Prostate gland (tissue), 2 donors: ENCODE data around the gene PDE4D. TPM values are rescaled to one million over a fixed set of nuclear protein-coding genes. Genes with fewer than 3 reads are reported as not detected.

ENCODE experiments used
- DNase-seq: peaks from one replicate; pipeline ENCODE4 v3.0.0-alpha.2; 2019; ENCODE audit warnings: low spot score
- H3K27ac ChIP-seq, 2 donors: fragments of 200-600 bp; sonication (generic); 2 replicates each; pipeline ENCODE4 v1.5.1; 2017 to 2019
- H3K27me3 ChIP-seq: fragments of 200-600 bp; sonication (generic); replicated peaks from 2 replicates; pipeline ENCODE4 v1.5.1; 2019; ENCODE audit not compliant: insufficient read depth
- H3K36me3 ChIP-seq, 2 donors: fragments of 200-600 bp; sonication (generic); 1 replicate in 1 of 2; 2 replicates in 1 of 2; pipeline versions ENCODE4 v1.5.1 to v1.8.1; 2017 to 2019
- H3K4me1 ChIP-seq: fragments of 200-600 bp; sonication (generic); replicated peaks from 2 replicates; pipeline ENCODE4 v1.5.1; 2019
- H3K4me3 ChIP-seq, 2 donors: fragments of 200-600 bp; sonication (generic); 2 replicates each; pipeline ENCODE4 v1.5.1; 2017 to 2019
- H3K9me3 ChIP-seq: fragments of 200-600 bp; sonication (generic); 2 replicates; pipeline ENCODE4 v1.5.1; 2017
- POLR2A ChIP-seq: fragments of 450-650 bp; IDR thresholded peaks from one replicate; pipeline ENCODE4 v1.6.1; 2016; ENCODE audit warnings: antibody characterized with exemption, mild to moderate bottlenecking
- POLR2AphosphoS5 ChIP-seq: sonication (generic); formaldehyde crosslinking; IDR thresholded peaks from one replicate; pipeline ENCODE4 v1.6.1; 2017; ENCODE audit warnings: antibody characterized with exemption
- WGBS: methylation state at CpG from one replicate; pipeline ENCODE4 v1.1.5; 2018; 5-methylcytosine and 5-hydroxymethylcytosine counted together
- intact Hi-C: fragments of 100-400 bp; cut with DNase I; formaldehyde crosslinking; loops from one replicate; pipeline ENCODE4 v1.14.2; 2022
- total RNA-seq, 2 donors: library from RNA; depleted of rRNA; stranded (reverse); fragments of >200 nt; gene quantifications; one replicate each; pipeline ENCODE4 v1.1.0, GENCODE V29; 2016
- TF ChIP-seq, protein P1 (sequence below), 4 experiments: fragments of 200-600 bp in 2 of 4; fragments of 450-650 bp in 2 of 4; sonication (generic) in 2 of 4; IDR thresholded peaks; 1 replicate in 3 of 4; 2 replicates in 1 of 4; pipeline ENCODE4 v1.5.1; 2016 to 2019; ENCODE audit warnings: antibody characterized with exemption in 4 of 4, mild to moderate bottlenecking in 2 of 4, moderate library complexity in 2 of 4

PDE4D gene
- total RNA-seq, 2 donors from 2014 or later = 64.2 to 75.6 TPM

DNA sequence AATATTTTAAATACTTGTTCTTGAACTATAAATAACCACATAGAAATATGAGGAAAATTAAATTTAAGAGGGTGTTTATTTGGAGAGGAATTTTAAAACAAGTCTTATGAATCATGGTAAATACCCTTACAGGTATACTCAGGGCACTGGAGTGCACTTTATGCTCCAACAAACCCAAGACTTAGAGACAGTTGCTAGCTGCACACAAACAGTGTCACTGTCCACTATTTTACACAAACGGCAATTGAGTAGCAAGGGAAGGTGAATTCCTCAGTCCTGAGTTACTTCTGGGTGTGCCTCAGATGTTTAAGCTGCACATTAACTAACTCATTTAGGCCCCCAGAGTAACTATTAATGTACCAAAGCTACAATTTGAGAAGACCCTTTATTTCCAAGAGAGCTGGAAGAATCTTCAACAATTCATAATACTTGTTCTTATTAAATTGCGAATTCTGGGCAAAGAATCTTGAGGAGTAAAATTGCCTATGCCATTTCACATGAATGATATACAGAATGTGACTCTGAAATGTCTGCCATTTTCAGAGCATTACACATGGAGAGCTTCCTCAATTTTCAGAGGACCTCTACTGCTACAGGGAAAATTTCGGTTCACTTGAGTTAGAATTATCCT, 371.2 kb downstream of the PDE4D start:
- no peak for DNase-seq
- WGBS = 56% methylated on average over 3 of the region's 3 CpGs

DNA sequence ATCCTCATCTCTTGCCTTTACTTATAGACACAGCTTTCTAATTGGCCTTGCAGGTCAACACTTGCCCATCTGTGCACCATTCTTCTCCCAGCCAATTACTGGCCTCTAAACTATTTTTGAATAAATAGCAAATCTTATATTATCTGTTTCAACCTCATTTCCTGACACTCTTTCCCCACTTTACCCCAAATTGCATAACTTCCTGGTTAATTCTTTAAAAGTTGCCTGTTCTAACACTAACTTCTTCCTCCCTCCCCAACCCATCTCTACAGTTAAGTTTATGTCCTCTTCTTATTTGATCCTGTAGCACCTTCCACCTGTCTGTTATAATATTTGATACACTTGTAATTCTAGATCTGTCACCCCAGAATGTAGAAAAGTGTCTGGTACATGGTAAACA, 372.1 kb downstream of the PDE4D start:
- TF ChIP-seq, protein P1, sequence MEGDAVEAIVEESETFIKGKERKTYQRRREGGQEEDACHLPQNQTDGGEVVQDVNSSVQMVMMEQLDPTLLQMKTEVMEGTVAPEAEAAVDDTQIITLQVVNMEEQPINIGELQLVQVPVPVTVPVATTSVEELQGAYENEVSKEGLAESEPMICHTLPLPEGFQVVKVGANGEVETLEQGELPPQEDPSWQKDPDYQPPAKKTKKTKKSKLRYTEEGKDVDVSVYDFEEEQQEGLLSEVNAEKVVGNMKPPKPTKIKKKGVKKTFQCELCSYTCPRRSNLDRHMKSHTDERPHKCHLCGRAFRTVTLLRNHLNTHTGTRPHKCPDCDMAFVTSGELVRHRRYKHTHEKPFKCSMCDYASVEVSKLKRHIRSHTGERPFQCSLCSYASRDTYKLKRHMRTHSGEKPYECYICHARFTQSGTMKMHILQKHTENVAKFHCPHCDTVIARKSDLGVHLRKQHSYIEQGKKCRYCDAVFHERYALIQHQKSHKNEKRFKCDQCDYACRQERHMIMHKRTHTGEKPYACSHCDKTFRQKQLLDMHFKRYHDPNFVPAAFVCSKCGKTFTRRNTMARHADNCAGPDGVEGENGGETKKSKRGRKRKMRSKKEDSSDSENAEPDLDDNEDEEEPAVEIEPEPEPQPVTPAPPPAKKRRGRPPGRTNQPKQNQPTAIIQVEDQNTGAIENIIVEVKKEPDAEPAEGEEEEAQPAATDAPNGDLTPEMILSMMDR (IDR thresholded peaks at IDR 0.05) = no peak
- Histone ChIP-seq H3K4me3 (no peak overlapping the region), H3K36me3 (no peaks in the 10 kb centered on the region), H3K27me3 (no peaks in the 10 kb centered on the region), H3K4me1 (no peaks in the 10 kb centered on the region), H3K27ac (no peak overlapping the region), H3K9me3 (no peaks in the 10 kb centered on the region)
- intact Hi-C loops = no loop called here
- no peak for DNase-seq

More for the DNA sequence above, 371.2 kb downstream of the PDE4D start:
- no peaks in the 10 kb centered on the region for H3K9me3 ChIP-seq
- no peak overlapping the region for H3K4me3 ChIP-seq
- no peak for TF ChIP-seq POLR2AphosphoS5
- no peak overlapping the region for H3K27ac ChIP-seq
- intact Hi-C loops = no loop called here
- H3K27me3 ChIP-seq = no peaks in the 10 kb centered on the region
- H3K4me1 ChIP-seq = no peaks in the 10 kb centered on the region
- no peaks in the 10 kb centered on the region for H3K36me3 ChIP-seq

DNA sequence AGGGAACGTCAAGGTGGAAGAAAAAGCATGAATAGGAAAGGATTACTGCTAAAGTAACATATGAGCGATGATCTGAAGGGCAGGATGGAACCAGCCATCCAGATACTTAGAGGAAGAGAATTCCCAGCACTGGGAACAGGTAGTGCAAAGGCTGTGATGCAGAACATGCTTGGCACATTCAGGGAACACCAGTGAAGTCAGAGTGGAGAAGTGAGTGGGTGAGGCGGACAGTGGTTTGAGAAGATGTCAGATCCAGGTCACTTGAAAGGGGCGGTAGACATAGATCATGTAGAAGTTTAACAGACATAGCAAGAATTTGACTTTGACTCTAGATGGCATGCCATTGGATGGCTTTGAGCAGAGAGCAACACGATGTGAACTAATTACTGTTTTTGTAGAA, 374.2 kb downstream of the PDE4D start:
- Histone ChIP-seq H3K4me3 (no peak overlapping the region), H3K27me3 (no peaks in the 10 kb centered on the region), H3K4me1 (no peaks in the 10 kb centered on the region), H3K36me3 (no peaks in the 10 kb centered on the region), H3K9me3 (no peaks in the 10 kb centered on the region), H3K27ac (no peak overlapping the region)
- TF ChIP-seq POLR2A (no peak), POLR2AphosphoS5 (no peak)
- TF ChIP-seq, protein P1 (IDR thresholded peaks at IDR 0.05) = no peak
- DNase-seq = no peak
- intact Hi-C loops = no loop called here
- WGBS = 91% methylated on average over 5 of the region's 5 CpGs

DNA sequence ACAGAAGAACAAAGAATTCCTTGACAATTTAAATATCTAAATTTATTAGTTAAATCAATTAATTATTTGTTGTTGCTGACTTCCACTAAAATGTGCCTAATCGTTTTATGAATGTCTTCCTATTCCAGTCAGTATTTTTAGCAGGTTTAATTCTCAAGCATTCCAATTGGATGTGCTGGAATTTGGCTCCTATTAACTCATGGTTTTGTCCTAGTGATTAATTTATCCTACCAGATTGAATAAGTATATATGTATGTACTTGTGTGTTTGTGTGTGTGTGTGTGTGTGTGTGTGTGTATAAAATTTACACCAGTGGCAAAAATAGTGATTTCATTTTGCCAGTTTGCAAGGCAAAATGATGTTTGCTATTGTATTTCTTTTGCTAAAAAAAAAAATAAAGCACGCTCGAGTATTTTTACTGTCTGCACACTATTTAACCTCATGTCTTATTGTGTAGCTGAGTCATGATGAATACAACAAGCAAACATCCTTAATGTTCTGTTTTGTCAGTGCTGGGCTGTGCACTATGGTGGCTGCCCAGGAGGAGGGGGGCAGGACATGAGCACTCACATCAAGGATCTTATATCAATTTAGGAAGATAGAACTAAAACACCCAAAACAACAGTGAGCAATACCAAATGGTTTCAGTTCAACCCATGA, 375.5 kb downstream of the PDE4D start:
- no peak overlapping the region for H3K4me3 ChIP-seq
- H3K9me3 ChIP-seq = no peaks in the 10 kb centered on the region
- no peaks in the 10 kb centered on the region for H3K27me3 ChIP-seq
- DNase-seq = no peak
- H3K36me3 ChIP-seq = no peaks in the 10 kb centered on the region
- H3K27ac ChIP-seq = no peak overlapping the region
- TF ChIP-seq, protein P1 (IDR thresholded peaks at IDR 0.05) = no peak
- TF ChIP-seq POLR2AphosphoS5 (no peak), POLR2A (no peak)
- intact Hi-C loops = no loop called here
- WGBS = 40% methylated on average over 3 of the region's 3 CpGs
- no peaks in the 10 kb centered on the region for H3K4me1 ChIP-seq

DNA sequence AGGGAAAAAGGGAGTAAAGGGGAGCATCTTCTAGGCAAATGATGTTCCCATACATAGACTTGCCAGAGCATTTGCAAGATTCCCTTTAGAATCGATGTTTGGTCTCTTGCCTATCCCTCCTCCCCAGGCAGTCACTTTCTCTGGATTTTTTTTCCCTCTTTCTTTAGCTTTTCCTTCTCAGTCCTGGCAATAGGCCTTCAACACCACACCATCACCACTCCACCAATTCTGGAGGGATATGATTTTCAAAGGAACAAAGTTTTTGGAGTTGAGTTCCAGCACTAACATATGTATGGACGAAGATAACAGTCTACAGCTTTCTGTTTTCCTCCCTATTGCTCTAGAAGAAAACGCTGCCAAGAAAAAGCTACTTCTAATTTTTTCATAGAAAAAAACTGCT, 377.4 kb downstream of the PDE4D start:
- Histone ChIP-seq H3K9me3 (no peaks in the 10 kb centered on the region), H3K4me1 (no peaks in the 10 kb centered on the region), H3K27me3 (no peaks in the 10 kb centered on the region), H3K4me3 (no peak overlapping the region), H3K36me3 (no peaks in the 10 kb centered on the region), H3K27ac (no peak overlapping the region)
- WGBS = 90% methylated on average over 3 of the region's 3 CpGs
- DNase-seq = no peak
- TF ChIP-seq, protein P1 (IDR thresholded peaks at IDR 0.05) = no peak
- TF ChIP-seq POLR2AphosphoS5 (no peak), POLR2A (no peak)
- intact Hi-C loops = no loop called here
